Spleen (tissue), 7 donors: Measurements from ENCODE around the gene BMP5.

Experiments used
- POLR2A ChIP-seq, 3 donors: fragments of 450-650 bp; IDR thresholded peaks; one replicate each; pipeline ENCODE4 v1.5.1; 2017; ENCODE audit warnings: antibody characterized with exemption in 3 of 3, mild to moderate bottlenecking in 1 of 3
- TF ChIP-seq, protein P1 (sequence below), 11 experiments: fragments of 200-600 bp in 7 of 11; fragments of 450-650 bp in 4 of 11; sonication (generic) in 4 of 11; IDR thresholded peaks in 8 of 11; conservative IDR thresholded peaks in 3 of 11; 1 replicate in 7 of 11; 2 replicates in 4 of 11; pipeline versions ENCODE4 v1.4.0 to v1.8.0; 2016 to 2021; ENCODE audit warnings: antibody characterized with exemption in 11 of 11, inconsistent platforms in 4 of 11, mild to moderate bottlenecking in 1 of 11
- donor health status: DM: no; HTN: no; CAD: no; lungs with moderate emphysema.
- donor health status: DM: no; HTN: no; CAD: no.
- donor health status: DM: no; HTN: no; CAD: no.

- TF ChIP-seq, protein P1, sequence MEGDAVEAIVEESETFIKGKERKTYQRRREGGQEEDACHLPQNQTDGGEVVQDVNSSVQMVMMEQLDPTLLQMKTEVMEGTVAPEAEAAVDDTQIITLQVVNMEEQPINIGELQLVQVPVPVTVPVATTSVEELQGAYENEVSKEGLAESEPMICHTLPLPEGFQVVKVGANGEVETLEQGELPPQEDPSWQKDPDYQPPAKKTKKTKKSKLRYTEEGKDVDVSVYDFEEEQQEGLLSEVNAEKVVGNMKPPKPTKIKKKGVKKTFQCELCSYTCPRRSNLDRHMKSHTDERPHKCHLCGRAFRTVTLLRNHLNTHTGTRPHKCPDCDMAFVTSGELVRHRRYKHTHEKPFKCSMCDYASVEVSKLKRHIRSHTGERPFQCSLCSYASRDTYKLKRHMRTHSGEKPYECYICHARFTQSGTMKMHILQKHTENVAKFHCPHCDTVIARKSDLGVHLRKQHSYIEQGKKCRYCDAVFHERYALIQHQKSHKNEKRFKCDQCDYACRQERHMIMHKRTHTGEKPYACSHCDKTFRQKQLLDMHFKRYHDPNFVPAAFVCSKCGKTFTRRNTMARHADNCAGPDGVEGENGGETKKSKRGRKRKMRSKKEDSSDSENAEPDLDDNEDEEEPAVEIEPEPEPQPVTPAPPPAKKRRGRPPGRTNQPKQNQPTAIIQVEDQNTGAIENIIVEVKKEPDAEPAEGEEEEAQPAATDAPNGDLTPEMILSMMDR (IDR thresholded peaks at IDR 0.05 in 8 of 11, conservative IDR thresholded peaks at IDR 0.05 in 3 of 11) = no peak
- no peak for TF ChIP-seq POLR2A (IDR thresholded peaks at IDR 0.05)
Measured at GRCh38 chr6:55794136-55794812, 81.1 kb downstream of the BMP5 start.
